ENCODE data around the gene RNF135.

- no peak for TF ChIP-seq CTCF (conservative IDR thresholded peaks at IDR 0.05; ENCODE audit: low read depth, low read length)
- no peak for TF ChIP-seq EZH2phosphoT487 (IDR thresholded peaks at IDR 0.05; ENCODE audit: borderline replicate concordance, low read length)
Measured at GRCh38 chr17:30961209-30962188, 9.3 kb upstream of the RNF135 start.

Measured in PC-3 (cell line).